HCT116 (cell line): ENCODE data around the gene ZNF8. TPM values are rescaled to one million over a fixed set of nuclear protein-coding genes. Genes with fewer than 3 reads are reported as not detected.
"Not testable (repeated sequence)": the region's sequence is repeated elsewhere in the genome, so short reads cannot be mapped to it uniquely, and the experiment has no call there.

ENCODE experiments used
- ATAC-seq: fragments of 200-7000 bp; cut with Tn5 transposase; 2 replicates; pipeline ENCODE4 v1.9.1; 2020; ENCODE audit warnings: mild to moderate bottlenecking, moderate library complexity
- BruUV-seq: library from RNA; stranded (reverse); fragments of 400-500 nt; replicated peaks from 2 replicates; lab custom pipeline; 2021; lab: Mats Ljungman, UMichigan
- CTCF ChIA-PET: fragments of 300-600 bp; sonication (Branson Sonifier 250); formaldehyde crosslinking; loops from one replicate; lab custom pipeline; 2021; ENCODE audit warnings: antibody characterized with exemption; lab: Charles Lee
- POLR2A ChIA-PET: fragments of 300-600, 350-600 bp; sonication (Branson Sonifier 250); formaldehyde crosslinking; loops from one replicate; lab custom pipeline; 2021; ENCODE audit warnings: antibody characterized with exemption; lab: Charles Lee
- RAD21 ChIA-PET, 2 experiments: fragments of 300-600 bp; sonication (Branson Sonifier 250); formaldehyde crosslinking; loops; one replicate each; lab custom pipeline; 2023; ENCODE audit warnings: low total read pairs in 2 of 2; ENCODE audit not compliant: uncharacterized antibody in 2 of 2, unreplicated experiment in 2 of 2, low non-redundant PET in 1 of 2; lab: Charles Lee
- DNase-seq: peaks from one replicate; pipeline ENCODE4 v3.0.0-alpha.2; 2010; ENCODE audit warnings: low read depth, low spot score
- H2AFZ ChIP-seq: fragments of 200-600 bp; shearing (Covaris generic), sonication (generic); 2 replicates; pipeline ENCODE4 v1.6.1; 2017; ENCODE audit warnings: low read depth, mixed run types, mixed read lengths, antibody characterized with exemption, low read length; ENCODE audit not compliant: poor library complexity, severe bottlenecking
- H3K27ac ChIP-seq: 2 replicates; pipeline ENCODE4 v1.5.1; 2012; ENCODE audit warnings: low read depth, low read length
- H3K27me3 ChIP-seq: fragments of 200-600 bp; sonication (generic); 2 replicates; pipeline ENCODE4 v1.6.1; 2016; ENCODE audit warnings: mixed run types, low read length, mixed read lengths; ENCODE audit not compliant: insufficient read depth
- H3K36me3 ChIP-seq, 2 experiments: fragments of 200-500 bp in 1 of 2; fragments of 200-600 bp in 1 of 2; sonication (Bioruptor generic) in 1 of 2; sonication (generic) in 1 of 2; 2 replicates each; pipeline versions ENCODE4 v1.5.1 to v1.6.1; 2014 to 2016; ENCODE audit warnings: low read length in 2 of 2, inconsistent platforms in 1 of 2, mixed read lengths in 1 of 2, mixed run types in 1 of 2; ENCODE audit not compliant: insufficient read depth in 2 of 2, control insufficient read depth in 1 of 2
- H3K4me1 ChIP-seq, 2 experiments: fragments of 200-600 bp in 1 of 2; sonication (generic) in 1 of 2; 2 replicates each; pipeline versions ENCODE4 v1.5.1 to v1.6.1; 2012 to 2017; ENCODE audit warnings: low read length in 2 of 2, inconsistent platforms in 1 of 2, mild to moderate bottlenecking in 1 of 2, mixed read lengths in 1 of 2, mixed run types in 1 of 2, moderate library complexity in 1 of 2; ENCODE audit not compliant: insufficient read depth in 2 of 2, control insufficient read depth in 1 of 2
- H3K4me2 ChIP-seq: fragments of 200-600 bp; sonication (generic); 2 replicates; pipeline ENCODE4 v1.6.1; 2017; ENCODE audit warnings: mixed run types, low read length, mixed read lengths
- H3K4me3 ChIP-seq, 2 experiments: fragments of 200-600 bp in 1 of 2; sonication (generic) in 1 of 2; replicated peaks in 1 of 2; 2 replicates each; pipeline ENCODE4 v1.5.1; 2011 to 2016; ENCODE audit warnings: low read length in 2 of 2, control low read depth in 1 of 2, low read depth in 1 of 2, mild to moderate bottlenecking in 1 of 2, mixed read lengths in 1 of 2, mixed run types in 1 of 2
- H3K79me2 ChIP-seq: fragments of 200-600 bp; sonication (generic); 2 replicates; pipeline ENCODE4 v1.6.1; 2017; ENCODE audit warnings: mild to moderate bottlenecking, mixed run types, low read length, moderate library complexity, mixed read lengths; ENCODE audit not compliant: insufficient read depth
- H3K9ac ChIP-seq: fragments of 200-600 bp; sonication (generic); 2 replicates; pipeline ENCODE4 v1.6.1; 2016; ENCODE audit warnings: low read length, mixed read lengths
- H3K9me2 ChIP-seq: fragments of 200-600 bp; sonication (generic), shearing (Covaris generic); 2 replicates; pipeline ENCODE4 v1.6.1; 2017; ENCODE audit warnings: mixed run types, mild to moderate bottlenecking, moderate library complexity; ENCODE audit not compliant: insufficient read depth
- H3K9me3 ChIP-seq, 2 experiments: fragments of 200-500 bp in 1 of 2; fragments of 200-600 bp in 1 of 2; sonication (Bioruptor generic) in 1 of 2; sonication (generic) in 1 of 2; 2 replicates each; pipeline ENCODE4 v1.6.1; 2014 to 2017; ENCODE audit warnings: low read length in 2 of 2, mixed read lengths in 2 of 2, inconsistent platforms in 1 of 2, low read depth in 1 of 2, mild to moderate bottlenecking in 1 of 2, mixed run types in 1 of 2, moderate library complexity in 1 of 2; ENCODE audit not compliant: control insufficient read depth in 1 of 2, insufficient read depth in 1 of 2
- H4K20me1 ChIP-seq: fragments of 200-600 bp; sonication (generic), shearing (Covaris generic); 2 replicates; pipeline ENCODE4 v1.6.1; 2017; ENCODE audit warnings: mixed run types, mild to moderate bottlenecking, moderate library complexity; ENCODE audit not compliant: insufficient read depth
- CBX3 ChIP-seq: IDR thresholded peaks from 2 replicates; pipeline ENCODE4 v1.6.1; 2012; ENCODE audit warnings: low read depth
- CEBPB ChIP-seq: IDR thresholded peaks from 2 replicates; pipeline ENCODE4 v1.6.1; 2012; ENCODE audit warnings: low read depth
- EGR1 ChIP-seq: IDR thresholded peaks from 2 replicates; pipeline ENCODE4 v1.6.1; 2012; ENCODE audit warnings: low read depth
- ELF1 ChIP-seq: IDR thresholded peaks from 2 replicates; pipeline ENCODE4 v1.6.1; 2012; ENCODE audit warnings: low read depth, borderline replicate concordance
- EZH2 ChIP-seq: fragments of 200-600 bp; sonication (generic); IDR thresholded peaks from 2 replicates; pipeline ENCODE4 v1.6.1; 2017; ENCODE audit warnings: antibody characterized with exemption, mixed run types
- EZH2phosphoT487 ChIP-seq: fragments of 200-600 bp; IDR thresholded peaks from 2 replicates; pipeline ENCODE4 v1.6.1; 2018; ENCODE audit warnings: antibody characterized with exemption, borderline replicate concordance
- JUND ChIP-seq: IDR thresholded peaks from 2 replicates; pipeline ENCODE4 v1.6.1; 2012
- POLR2A ChIP-seq: IDR thresholded peaks from 2 replicates; pipeline ENCODE4 v1.7.0; 2011; ENCODE audit warnings: borderline replicate concordance; ENCODE audit not compliant: insufficient read depth, insufficient read length; ENCODE audit errors: extremely low read depth
- POLR2AphosphoS5 ChIP-seq: IDR thresholded peaks from 2 replicates; pipeline ENCODE4 v1.6.1; 2011; ENCODE audit warnings: mild to moderate bottlenecking, low read depth, low read length, moderate library complexity
- RAD21 ChIP-seq: IDR thresholded peaks from 2 replicates; pipeline ENCODE4 v1.6.1; 2012; ENCODE audit warnings: low read depth, mild to moderate bottlenecking
- SRF ChIP-seq: IDR thresholded peaks from 2 replicates; pipeline ENCODE4 v1.6.1; 2012; ENCODE audit warnings: low read depth
- ZFX ChIP-seq: fragments of 450-650 bp; IDR thresholded peaks from 2 replicates; pipeline ENCODE4 v1.6.1; 2017
- ZNF274 ChIP-seq: fragments of 200-500 bp; sonication (Bioruptor generic); IDR thresholded peaks from 2 replicates; pipeline ENCODE4 v1.6.1; 2014; ENCODE audit warnings: mild to moderate bottlenecking, low read depth, low read length, inconsistent platforms
- intact Hi-C: fragments of 100-400 bp; cut with micrococcal nuclease; formaldehyde crosslinking; loops from 2 replicates; pipeline ENCODE4 v1.10.0; 2022
- total RNA-seq: library from RNA; stranded (reverse); gene quantifications from one replicate; pipeline ENCODE4 v1.2.1, GENCODE V29; 2021; ENCODE audit not compliant: unreplicated experiment
- TF ChIP-seq, protein P1 (sequence below): IDR thresholded peaks from 2 replicates; pipeline ENCODE4 v1.6.1; 2012
- TF ChIP-seq, protein P2 (sequence below), 3 experiments: fragments of 200-600 bp in 1 of 3; sonication (generic) in 1 of 3; IDR thresholded peaks in 2 of 3; conservative IDR thresholded peaks in 1 of 3; 2 replicates each; pipeline ENCODE4 v1.5.1; 2012 to 2017; ENCODE audit warnings: low read depth in 2 of 3, low read length in 2 of 3, antibody characterized with exemption in 1 of 3, borderline replicate concordance in 1 of 3, control low read depth in 1 of 3, mild to moderate bottlenecking in 1 of 3, mixed read lengths in 1 of 3, mixed run types in 1 of 3, moderate library complexity in 1 of 3; ENCODE audit not compliant: insufficient read depth in 1 of 3
- TF ChIP-seq, protein P3 (sequence below): IDR thresholded peaks from 2 replicates; pipeline ENCODE4 v1.6.1; 2011; ENCODE audit warnings: mild to moderate bottlenecking, low read length, moderate library complexity; ENCODE audit not compliant: insufficient replicate concordance; ENCODE audit errors: extremely low read depth

The ZNF8 gene
- total RNA-seq, 1 experiment from 2014 or later = 6.4 TPM

DNA sequence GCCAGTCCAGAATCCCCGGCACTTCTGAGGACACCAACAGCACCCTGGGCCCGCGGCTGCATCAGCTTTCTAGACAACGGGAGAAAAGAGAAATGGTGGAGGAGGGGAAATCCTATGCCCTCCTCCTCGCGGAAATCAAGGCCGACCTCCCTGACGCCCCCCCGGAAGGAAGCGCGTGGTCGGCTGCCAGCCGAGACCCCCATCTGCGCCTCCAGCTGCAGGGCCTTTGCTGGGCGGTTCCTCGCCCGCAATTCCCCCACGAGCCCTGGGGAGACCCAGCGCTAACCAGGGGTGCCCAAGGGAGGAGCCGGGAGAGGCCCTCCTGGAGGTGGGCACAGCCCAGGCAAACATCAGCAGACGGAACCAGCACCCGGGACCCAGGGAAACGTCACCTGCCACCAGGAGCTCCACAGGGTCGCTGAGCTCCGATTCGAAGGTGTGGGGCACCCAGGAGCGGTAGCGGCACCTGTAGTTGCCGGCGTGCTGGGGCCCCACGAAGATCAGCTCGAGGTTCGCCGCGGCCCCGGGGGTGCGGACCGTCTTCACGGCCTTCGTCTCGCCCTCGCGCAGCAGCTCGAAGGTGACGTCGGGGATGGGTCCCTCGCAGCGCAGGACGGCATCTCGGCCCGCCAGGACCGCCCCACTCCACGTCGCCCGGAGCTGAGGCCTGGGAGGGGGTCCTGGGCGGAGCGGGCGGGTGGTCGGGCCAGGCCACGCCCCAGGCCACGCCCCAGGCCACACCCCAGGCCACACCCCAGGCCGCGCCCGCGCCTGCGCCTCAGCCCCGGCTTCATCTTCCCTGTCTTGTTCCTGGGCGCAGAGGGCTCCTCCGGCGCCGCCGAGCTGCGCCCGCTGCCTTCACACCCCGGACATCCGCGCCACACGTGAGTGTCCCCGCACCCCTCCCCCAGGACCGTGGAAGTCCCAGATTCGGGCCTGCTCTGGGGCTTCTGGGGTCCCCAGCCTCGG lies 68.5 kb downstream of the ZNF8 start:
- CTCF ChIA-PET = no interaction called here
- no TSS peak for BruUV-seq
- Histone ChIP-seq H3K9ac (no peak overlapping the region), H3K36me3 (no peaks in the 10 kb centered on the region), H3K27me3 (no peaks in the 10 kb centered on the region), H3K9me2 (no peaks in the 10 kb centered on the region), H2AFZ (no peak overlapping the region), H4K20me1 (no peaks in the 10 kb centered on the region), H3K79me2 (no peaks in the 10 kb centered on the region), H3K9me3 (no peaks in the 10 kb centered on the region), H3K27ac (no peak overlapping the region), H3K4me3 (no peak overlapping the region), H3K4me1 (no peaks in the 10 kb centered on the region), H3K4me2 (no peak overlapping the region)
- intact Hi-C loops = no loop called here
- DNase-seq = no peak
- RAD21 ChIA-PET = no interaction called here
- TF ChIP-seq SRF = no peak
- TF ChIP-seq, protein P1, sequence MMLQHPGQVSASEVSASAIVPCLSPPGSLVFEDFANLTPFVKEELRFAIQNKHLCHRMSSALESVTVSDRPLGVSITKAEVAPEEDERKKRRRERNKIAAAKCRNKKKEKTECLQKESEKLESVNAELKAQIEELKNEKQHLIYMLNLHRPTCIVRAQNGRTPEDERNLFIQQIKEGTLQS = no peak
- no peak for TF ChIP-seq CBX3
- TF ChIP-seq EGR1 = no peak
- no peak for TF ChIP-seq EZH2phosphoT487
- no peak for TF ChIP-seq ZNF274
- TF ChIP-seq ELF1 = no peak
- TF ChIP-seq, protein P2, sequence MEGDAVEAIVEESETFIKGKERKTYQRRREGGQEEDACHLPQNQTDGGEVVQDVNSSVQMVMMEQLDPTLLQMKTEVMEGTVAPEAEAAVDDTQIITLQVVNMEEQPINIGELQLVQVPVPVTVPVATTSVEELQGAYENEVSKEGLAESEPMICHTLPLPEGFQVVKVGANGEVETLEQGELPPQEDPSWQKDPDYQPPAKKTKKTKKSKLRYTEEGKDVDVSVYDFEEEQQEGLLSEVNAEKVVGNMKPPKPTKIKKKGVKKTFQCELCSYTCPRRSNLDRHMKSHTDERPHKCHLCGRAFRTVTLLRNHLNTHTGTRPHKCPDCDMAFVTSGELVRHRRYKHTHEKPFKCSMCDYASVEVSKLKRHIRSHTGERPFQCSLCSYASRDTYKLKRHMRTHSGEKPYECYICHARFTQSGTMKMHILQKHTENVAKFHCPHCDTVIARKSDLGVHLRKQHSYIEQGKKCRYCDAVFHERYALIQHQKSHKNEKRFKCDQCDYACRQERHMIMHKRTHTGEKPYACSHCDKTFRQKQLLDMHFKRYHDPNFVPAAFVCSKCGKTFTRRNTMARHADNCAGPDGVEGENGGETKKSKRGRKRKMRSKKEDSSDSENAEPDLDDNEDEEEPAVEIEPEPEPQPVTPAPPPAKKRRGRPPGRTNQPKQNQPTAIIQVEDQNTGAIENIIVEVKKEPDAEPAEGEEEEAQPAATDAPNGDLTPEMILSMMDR (IDR thresholded peaks at IDR 0.05 in 2 of 3, conservative IDR thresholded peaks at IDR 0.05 in 1 of 3; ENCODE audit: borderline replicate concordance in 1 of 3, insufficient read depth in 1 of 3, low read depth in 2 of 3, low read length in 2 of 3) = no peak
- no peak for TF ChIP-seq RAD21
- no peak for TF ChIP-seq ZFX
- TF ChIP-seq EZH2 = no peak
- TF ChIP-seq JUND = no peak
- TF ChIP-seq, protein P3, sequence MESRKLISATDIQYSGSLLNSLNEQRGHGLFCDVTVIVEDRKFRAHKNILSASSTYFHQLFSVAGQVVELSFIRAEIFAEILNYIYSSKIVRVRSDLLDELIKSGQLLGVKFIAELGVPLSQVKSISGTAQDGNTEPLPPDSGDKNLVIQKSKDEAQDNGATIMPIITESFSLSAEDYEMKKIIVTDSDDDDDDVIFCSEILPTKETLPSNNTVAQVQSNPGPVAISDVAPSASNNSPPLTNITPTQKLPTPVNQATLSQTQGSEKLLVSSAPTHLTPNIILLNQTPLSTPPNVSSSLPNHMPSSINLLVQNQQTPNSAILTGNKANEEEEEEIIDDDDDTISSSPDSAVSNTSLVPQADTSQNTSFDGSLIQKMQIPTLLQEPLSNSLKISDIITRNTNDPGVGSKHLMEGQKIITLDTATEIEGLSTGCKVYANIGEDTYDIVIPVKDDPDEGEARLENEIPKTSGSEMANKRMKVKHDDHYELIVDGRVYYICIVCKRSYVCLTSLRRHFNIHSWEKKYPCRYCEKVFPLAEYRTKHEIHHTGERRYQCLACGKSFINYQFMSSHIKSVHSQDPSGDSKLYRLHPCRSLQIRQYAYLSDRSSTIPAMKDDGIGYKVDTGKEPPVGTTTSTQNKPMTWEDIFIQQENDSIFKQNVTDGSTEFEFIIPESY = no peak
- no peak for TF ChIP-seq POLR2AphosphoS5
- TF ChIP-seq CEBPB = no peak
- TF ChIP-seq POLR2A = no peak
- no peak for ATAC-seq
- POLR2A ChIA-PET = no interaction called here

DNA sequence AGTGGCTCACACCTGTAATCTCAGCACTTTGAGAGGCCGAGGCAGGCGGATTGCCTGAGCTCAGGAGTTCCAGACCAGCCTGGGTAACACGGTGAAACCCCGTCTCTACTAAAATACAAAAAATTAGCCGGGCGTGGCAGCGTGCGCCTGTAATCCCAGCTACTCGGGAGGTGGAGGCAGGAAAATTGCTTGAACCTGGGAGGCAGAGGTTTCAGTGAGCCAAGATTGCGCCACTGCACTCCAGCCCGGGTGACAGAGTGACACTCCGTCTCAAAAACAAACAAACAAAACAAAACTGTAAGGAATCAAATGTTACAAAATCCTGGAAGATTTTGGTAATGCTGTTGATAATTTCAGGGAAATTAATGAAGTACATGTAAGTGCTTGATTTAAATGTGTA lies 69.3 kb downstream of the ZNF8 start:
- H3K36me3 ChIP-seq, H3K9me3 ChIP-seq, H3K9me2 ChIP-seq, H3K4me3 ChIP-seq, H3K4me2 ChIP-seq, H4K20me1 ChIP-seq, H2AFZ ChIP-seq, H3K79me2 ChIP-seq, H3K27me3 ChIP-seq, DNase-seq, intact Hi-C loops, H3K27ac ChIP-seq, H3K4me1 ChIP-seq, H3K9ac ChIP-seq, ATAC-seq, RAD21 ChIA-PET, BruUV-seq, POLR2A ChIA-PET: not testable (repeated sequence)
- CTCF ChIA-PET = interaction anchor here (1.0 kb wide), 1 partner anchor 12 kb away, joined by 3 read pairs; no protein-coding TSS in a partner anchor
